HEK293 (cell line): ENCODE measurements around the gene SULT1A3.
A peak's percentile ranks its signal among the peaks of the same experiment; 100 is the strongest.

ENCODE experiments used
- CTCF ChIA-PET: fragments of 350-600 bp; formaldehyde crosslinking; extraction: SDS; loops from one replicate; lab custom pipeline; 2021; ENCODE audit warnings: antibody characterized with exemption; lab: Yijun Ruan, JAX
- POLR2A ChIA-PET: fragments of 300-600 bp; formaldehyde crosslinking; extraction: SDS; loops from one replicate; lab custom pipeline; 2020; ENCODE audit warnings: antibody characterized with exemption, inconsistent platforms; lab: Yijun Ruan, JAX
- H3K27ac ChIP-seq: fragments of 200-500 bp; sonication (Bioruptor generic); 2 replicates; pipeline ENCODE4 v1.5.1; 2014; ENCODE audit warnings: low read depth, low read length, control low read depth, inconsistent platforms; ENCODE audit errors: extremely low read depth
- H3K36me3 ChIP-seq, 2 experiments: fragments of 200-500 bp in 1 of 2; sonication (Bioruptor generic) in 1 of 2; 1 replicate in 1 of 2; 2 replicates in 1 of 2; pipeline ENCODE4 v1.5.1; 2014 to 2017; ENCODE audit warnings: inconsistent platforms in 2 of 2, low read length in 2 of 2; ENCODE audit not compliant: control insufficient read depth in 2 of 2, insufficient read depth in 1 of 2
- H3K4me1 ChIP-seq: fragments of 200-500 bp; sonication (Bioruptor generic); 2 replicates; pipeline ENCODE4 v1.5.1; 2014; ENCODE audit warnings: mild to moderate bottlenecking, low read length, inconsistent platforms; ENCODE audit not compliant: control insufficient read depth, insufficient read depth
- H3K4me3 ChIP-seq: 2 replicates; pipeline ENCODE4 v1.5.1; 2011; ENCODE audit warnings: low read depth, mild to moderate bottlenecking, control low read depth, low read length, moderate library complexity
- H3K9me3 ChIP-seq: fragments of 200-500 bp; sonication (Bioruptor generic); 2 replicates; pipeline ENCODE4 v1.5.1; 2014; ENCODE audit warnings: low read depth, low read length, inconsistent platforms; ENCODE audit not compliant: control insufficient read depth, insufficient read depth
- BCL11B ChIP-seq: fragments of 450-650 bp; formaldehyde crosslinking; IDR thresholded peaks from 2 replicates; pipeline ENCODE4 v1.5.1; 2016; ENCODE audit warnings: low read depth, missing biosample characterization, missing genetic modification characterization
- GLIS2 ChIP-seq: fragments of 450-650 bp; formaldehyde crosslinking; IDR thresholded peaks from 2 replicates; pipeline ENCODE4 v1.5.1; 2016; ENCODE audit warnings: missing biosample characterization, missing genetic modification characterization
- KLF16 ChIP-seq: fragments of 450-650 bp; formaldehyde crosslinking; IDR thresholded peaks from 2 replicates; pipeline ENCODE4 v1.5.1; 2017; ENCODE audit warnings: missing biosample characterization, missing genetic modification characterization
- OSR2 ChIP-seq: fragments of 450-650 bp; formaldehyde crosslinking; IDR thresholded peaks from 2 replicates; pipeline ENCODE4 v1.5.1; 2016; ENCODE audit warnings: missing biosample characterization, missing genetic modification characterization
- REPIN1 ChIP-seq: fragments of 450-650 bp; formaldehyde crosslinking; IDR thresholded peaks from 2 replicates; pipeline ENCODE4 v1.5.1; 2017; ENCODE audit warnings: missing biosample characterization, missing genetic modification characterization, low read depth
- YY2 ChIP-seq: fragments of 450-650 bp; formaldehyde crosslinking; IDR thresholded peaks from 2 replicates; pipeline ENCODE4 v1.5.1; 2016; ENCODE audit warnings: missing biosample characterization, missing genetic modification characterization
- ZBTB17 ChIP-seq: fragments of 450-650 bp; formaldehyde crosslinking; IDR thresholded peaks from 2 replicates; pipeline ENCODE4 v1.5.1; 2016; ENCODE audit warnings: missing biosample characterization, missing genetic modification characterization
- ZFP69B ChIP-seq: fragments of 450-650 bp; formaldehyde crosslinking; IDR thresholded peaks from 2 replicates; pipeline ENCODE4 v1.5.1; 2016; ENCODE audit warnings: missing biosample characterization, missing genetic modification characterization
- ZNF112 ChIP-seq: fragments of 450-650 bp; formaldehyde crosslinking; IDR thresholded peaks from 2 replicates; pipeline ENCODE4 v1.5.0; 2017; ENCODE audit warnings: missing biosample characterization, missing genetic modification characterization
- ZNF157 ChIP-seq: fragments of 450-650 bp; formaldehyde crosslinking; IDR thresholded peaks from 2 replicates; pipeline ENCODE4 v1.5.1; 2016; ENCODE audit warnings: missing biosample characterization, missing genetic modification characterization
- ZNF16 ChIP-seq: fragments of 450-650 bp; formaldehyde crosslinking; IDR thresholded peaks from 2 replicates; pipeline ENCODE4 v1.5.1; 2016; ENCODE audit warnings: low read depth, missing biosample characterization, missing genetic modification characterization
- ZNF221 ChIP-seq: fragments of 450-650 bp; formaldehyde crosslinking; IDR thresholded peaks from 2 replicates; pipeline ENCODE4 v1.5.1; 2017; ENCODE audit warnings: missing biosample characterization, missing genetic modification characterization, borderline replicate concordance
- ZNF24 ChIP-seq: fragments of 450-650 bp; formaldehyde crosslinking; IDR thresholded peaks from 2 replicates; pipeline ENCODE4 v1.5.1; 2016; ENCODE audit warnings: missing biosample characterization, missing genetic modification characterization
- ZNF302 ChIP-seq: fragments of 450-650 bp; formaldehyde crosslinking; IDR thresholded peaks from 2 replicates; pipeline ENCODE4 v1.5.1; 2016; ENCODE audit warnings: missing biosample characterization, missing genetic modification characterization, low read depth
- ZNF416 ChIP-seq: fragments of 450-650 bp; formaldehyde crosslinking; IDR thresholded peaks from 2 replicates; pipeline ENCODE4 v1.5.1; 2016; ENCODE audit warnings: missing biosample characterization, missing genetic modification characterization
- ZNF510 ChIP-seq: fragments of 450-650 bp; formaldehyde crosslinking; IDR thresholded peaks from 2 replicates; pipeline ENCODE4 v1.5.1; 2018; ENCODE audit warnings: mild to moderate bottlenecking, missing genetic modification characterization, missing biosample characterization; ENCODE audit not compliant: insufficient replicate concordance
- ZNF544 ChIP-seq: fragments of 450-650 bp; formaldehyde crosslinking; IDR thresholded peaks from 2 replicates; pipeline ENCODE4 v1.5.0; 2017; ENCODE audit warnings: missing biosample characterization, missing genetic modification characterization
- ZNF600 ChIP-seq: fragments of 450-650 bp; formaldehyde crosslinking; IDR thresholded peaks from 2 replicates; pipeline ENCODE4 v1.5.1; 2016; ENCODE audit warnings: missing biosample characterization, missing genetic modification characterization
- ZNF624 ChIP-seq: fragments of 450-650 bp; formaldehyde crosslinking; IDR thresholded peaks from 2 replicates; pipeline ENCODE4 v1.5.1; 2017; ENCODE audit warnings: missing biosample characterization, missing genetic modification characterization
- ZNF629 ChIP-seq: fragments of 450-650 bp; formaldehyde crosslinking; IDR thresholded peaks from 2 replicates; pipeline ENCODE4 v1.5.1; 2017; ENCODE audit warnings: missing biosample characterization, missing genetic modification characterization
- ZNF654 ChIP-seq: fragments of 450-650 bp; formaldehyde crosslinking; IDR thresholded peaks from 2 replicates; pipeline ENCODE4 v1.5.1; 2016; ENCODE audit warnings: low read depth, missing biosample characterization, missing genetic modification characterization
- ZNF660 ChIP-seq: fragments of 450-650 bp; IDR thresholded peaks from 2 replicates; pipeline ENCODE4 v1.5.1; 2018; ENCODE audit warnings: missing biosample characterization, mild to moderate bottlenecking, missing genetic modification characterization
- ZNF664 ChIP-seq: fragments of 450-650 bp; formaldehyde crosslinking; IDR thresholded peaks from 2 replicates; pipeline ENCODE4 v1.5.1; 2016; ENCODE audit warnings: missing biosample characterization, missing genetic modification characterization
- ZNF707 ChIP-seq: fragments of 450-650 bp; formaldehyde crosslinking; IDR thresholded peaks from 2 replicates; pipeline ENCODE4 v1.5.1; 2016; ENCODE audit warnings: missing biosample characterization, missing genetic modification characterization
- ZNF830 ChIP-seq: fragments of 450-650 bp; IDR thresholded peaks from 2 replicates; pipeline ENCODE4 v1.5.0; 2018; ENCODE audit warnings: missing biosample characterization, missing genetic modification characterization, low read depth, mild to moderate bottlenecking, moderate library complexity
- ZNF843 ChIP-seq: fragments of 450-650 bp; formaldehyde crosslinking; IDR thresholded peaks from 2 replicates; pipeline ENCODE4 v1.5.1; 2016; ENCODE audit warnings: missing biosample characterization, missing genetic modification characterization
- TF ChIP-seq, protein P1 (sequence below): fragments of 450-650 bp; formaldehyde crosslinking; IDR thresholded peaks from 2 replicates; pipeline ENCODE4 v1.5.1; 2016; ENCODE audit warnings: missing biosample characterization, missing genetic modification characterization
- TF ChIP-seq, protein P2 (sequence below): fragments of 450-650 bp; formaldehyde crosslinking; IDR thresholded peaks from 2 replicates; pipeline ENCODE4 v1.5.1; 2016; ENCODE audit warnings: missing biosample characterization, missing genetic modification characterization
- TF ChIP-seq, protein P3 (sequence below): fragments of 450-650 bp; formaldehyde crosslinking; IDR thresholded peaks from 2 replicates; pipeline ENCODE4 v1.5.1; 2016; ENCODE audit warnings: missing biosample characterization, missing genetic modification characterization

SULT1A3 gene

DNA sequence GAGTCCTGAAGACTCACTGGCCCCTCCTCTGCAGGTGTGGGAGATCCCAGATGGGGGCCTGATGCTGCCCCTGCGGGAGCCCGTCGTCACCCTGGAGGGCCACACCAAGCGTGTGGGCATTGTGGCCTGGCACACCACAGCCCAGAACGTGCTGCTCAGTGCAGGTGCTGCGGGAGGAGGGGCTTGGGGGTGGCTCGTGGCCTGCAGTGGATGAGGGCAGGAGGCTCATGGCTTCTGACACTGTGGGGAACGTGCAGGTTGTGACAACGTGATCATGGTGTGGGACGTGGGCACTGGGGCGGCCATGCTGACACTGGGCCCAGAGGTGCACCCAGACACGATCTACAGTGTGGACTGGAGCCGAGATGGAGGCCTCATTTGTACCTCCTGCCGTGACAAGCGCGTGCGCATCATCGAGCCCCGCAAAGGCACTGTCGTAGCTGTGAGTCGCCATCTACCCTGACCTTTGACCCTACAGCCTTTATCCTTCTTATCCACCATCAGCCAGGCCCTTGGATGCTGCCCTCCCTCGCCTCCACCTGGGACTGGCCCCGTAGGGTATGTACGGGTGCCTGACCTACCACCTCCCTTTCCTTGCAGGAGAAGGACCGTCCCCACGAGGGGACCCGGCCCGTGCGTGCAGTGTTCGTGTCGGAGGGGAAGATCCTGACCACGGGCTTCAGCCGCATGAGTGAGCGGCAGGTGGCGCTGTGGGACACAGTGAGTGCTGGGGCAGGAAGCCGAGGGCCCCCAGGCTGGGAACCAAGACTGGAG lies 12.1 kb upstream of the SULT1A3 start (continued):
- TF ChIP-seq ZNF221 (tag by site-specific recombination) (0 out of 2 replicates have a peak, but pooled peaks have one; percentile 7), GLIS2 (tag by site-specific recombination) (0 out of 2 replicates have a peak, but pooled peaks have one; percentile 34), ZNF843 (0 out of 2 replicates have a peak, but pooled peaks have one; percentile 12), YY2 (tag by site-specific recombination) (peak; percentile 31; the same call in 1 of the 2 replicates), ZNF302 (tag by site-specific recombination) (0 out of 2 replicates have a peak, but pooled peaks have one; percentile 31), ZNF654 (peak; percentile 45), ZNF629 (tag by site-specific recombination) (0 out of 2 replicates have a peak, but pooled peaks have one; percentile 21), BCL11B (tag by site-specific recombination) (peak; percentile 91), ZNF600 (tag by site-specific recombination) (peak; percentile 96), REPIN1 (no peak), ZNF24 (tag by site-specific recombination) (no peak), ZNF16 (tag by site-specific recombination) (no peak), ZNF624 (tag by site-specific recombination) (no peak)
- TF ChIP-seq, protein P1, sequence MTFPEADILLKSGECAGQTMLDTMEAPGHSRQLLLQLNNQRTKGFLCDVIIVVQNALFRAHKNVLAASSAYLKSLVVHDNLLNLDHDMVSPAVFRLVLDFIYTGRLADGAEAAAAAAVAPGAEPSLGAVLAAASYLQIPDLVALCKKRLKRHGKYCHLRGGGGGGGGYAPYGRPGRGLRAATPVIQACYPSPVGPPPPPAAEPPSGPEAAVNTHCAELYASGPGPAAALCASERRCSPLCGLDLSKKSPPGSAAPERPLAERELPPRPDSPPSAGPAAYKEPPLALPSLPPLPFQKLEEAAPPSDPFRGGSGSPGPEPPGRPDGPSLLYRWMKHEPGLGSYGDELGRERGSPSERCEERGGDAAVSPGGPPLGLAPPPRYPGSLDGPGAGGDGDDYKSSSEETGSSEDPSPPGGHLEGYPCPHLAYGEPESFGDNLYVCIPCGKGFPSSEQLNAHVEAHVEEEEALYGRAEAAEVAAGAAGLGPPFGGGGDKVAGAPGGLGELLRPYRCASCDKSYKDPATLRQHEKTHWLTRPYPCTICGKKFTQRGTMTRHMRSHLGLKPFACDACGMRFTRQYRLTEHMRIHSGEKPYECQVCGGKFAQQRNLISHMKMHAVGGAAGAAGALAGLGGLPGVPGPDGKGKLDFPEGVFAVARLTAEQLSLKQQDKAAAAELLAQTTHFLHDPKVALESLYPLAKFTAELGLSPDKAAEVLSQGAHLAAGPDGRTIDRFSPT (tag by site-specific recombination): peak; percentile 65; the same call in 1 of the 2 replicates

DNA sequence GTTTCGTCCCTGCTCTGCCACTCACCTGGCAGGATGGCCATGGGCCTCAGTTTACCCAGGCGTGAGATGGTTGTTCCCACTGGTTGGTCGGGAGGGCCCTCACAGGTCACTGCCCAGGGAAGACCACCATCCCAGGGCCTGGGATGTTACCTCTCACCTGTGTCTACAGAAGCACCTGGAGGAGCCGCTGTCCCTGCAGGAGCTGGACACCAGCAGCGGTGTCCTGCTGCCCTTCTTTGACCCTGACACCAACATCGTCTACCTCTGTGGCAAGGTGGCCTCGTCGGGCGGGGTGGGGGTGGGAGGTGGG lies 11.5 kb upstream of the SULT1A3 start:
- TF ChIP-seq ZNF664 (tag by site-specific recombination) (no peak), ZNF600 (tag by site-specific recombination) (peak; percentile 64; the same call in 1 of the 2 replicates), OSR2 (tag by site-specific recombination) (0 out of 2 replicates have a peak, but pooled peaks have one; percentile 9), ZNF416 (no peak), ZBTB17 (tag by site-specific recombination) (0 out of 2 replicates have a peak, but pooled peaks have one; percentile 5), KLF16 (no peak)
- Histone ChIP-seq H3K27ac (no peak overlapping the region), H3K36me3 (peaks cover 0 to 15% of the 10 kb centered on the region in 2 experiments; a peak in 1 of 3 replicates), H3K4me1 (peaks cover 3% of the 10 kb centered on the region; the same call in 1 of the 2 replicates), H3K9me3 (no peaks in the 10 kb centered on the region), H3K4me3 (no peak overlapping the region)
- POLR2A ChIA-PET: no interaction called here
- CTCF ChIA-PET: no interaction called here

- ChIA-PET POLR2A (interaction anchor here (0.6 kb wide), 1 partner anchor 336 kb away, joined by 3 read pairs; no protein-coding TSS in a partner anchor), CTCF (no interaction called here)
- no peak overlapping the region for H3K27ac ChIP-seq
- no peaks in the 10 kb centered on the region for H3K9me3 ChIP-seq
- H3K36me3 ChIP-seq: peaks cover 0 to 15% of the 10 kb centered on the region in 2 experiments; a peak in 1 of 3 replicates
- no peak overlapping the region for H3K4me3 ChIP-seq
- peaks cover 3% of the 10 kb centered on the region; the same call in 1 of the 2 replicates for H3K4me1 ChIP-seq
- TF ChIP-seq, protein P2, sequence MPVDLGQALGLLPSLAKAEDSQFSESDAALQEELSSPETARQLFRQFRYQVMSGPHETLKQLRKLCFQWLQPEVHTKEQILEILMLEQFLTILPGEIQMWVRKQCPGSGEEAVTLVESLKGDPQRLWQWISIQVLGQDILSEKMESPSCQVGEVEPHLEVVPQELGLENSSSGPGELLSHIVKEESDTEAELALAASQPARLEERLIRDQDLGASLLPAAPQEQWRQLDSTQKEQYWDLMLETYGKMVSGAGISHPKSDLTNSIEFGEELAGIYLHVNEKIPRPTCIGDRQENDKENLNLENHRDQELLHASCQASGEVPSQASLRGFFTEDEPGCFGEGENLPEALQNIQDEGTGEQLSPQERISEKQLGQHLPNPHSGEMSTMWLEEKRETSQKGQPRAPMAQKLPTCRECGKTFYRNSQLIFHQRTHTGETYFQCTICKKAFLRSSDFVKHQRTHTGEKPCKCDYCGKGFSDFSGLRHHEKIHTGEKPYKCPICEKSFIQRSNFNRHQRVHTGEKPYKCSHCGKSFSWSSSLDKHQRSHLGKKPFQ (tag by site-specific recombination): no peak
- no peak for TF ChIP-seq ZNF707 (tag by site-specific recombination)
- no peak for TF ChIP-seq ZNF112
- TF ChIP-seq ZNF544 (tag by site-specific recombination): no peak
- TF ChIP-seq ZNF830 (tag by site-specific recombination): no peak
- TF ChIP-seq, protein P3, sequence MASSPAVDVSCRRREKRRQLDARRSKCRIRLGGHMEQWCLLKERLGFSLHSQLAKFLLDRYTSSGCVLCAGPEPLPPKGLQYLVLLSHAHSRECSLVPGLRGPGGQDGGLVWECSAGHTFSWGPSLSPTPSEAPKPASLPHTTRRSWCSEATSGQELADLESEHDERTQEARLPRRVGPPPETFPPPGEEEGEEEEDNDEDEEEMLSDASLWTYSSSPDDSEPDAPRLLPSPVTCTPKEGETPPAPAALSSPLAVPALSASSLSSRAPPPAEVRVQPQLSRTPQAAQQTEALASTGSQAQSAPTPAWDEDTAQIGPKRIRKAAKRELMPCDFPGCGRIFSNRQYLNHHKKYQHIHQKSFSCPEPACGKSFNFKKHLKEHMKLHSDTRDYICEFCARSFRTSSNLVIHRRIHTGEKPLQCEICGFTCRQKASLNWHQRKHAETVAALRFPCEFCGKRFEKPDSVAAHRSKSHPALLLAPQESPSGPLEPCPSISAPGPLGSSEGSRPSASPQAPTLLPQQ (tag by site-specific recombination): peak; percentile 55; the same call in 1 of the 2 replicates
- TF ChIP-seq ZNF660 (tag by site-specific recombination): no peak
- no peak for TF ChIP-seq ZNF510
- peak; percentile 21; the same call in 1 of the 2 replicates for TF ChIP-seq ZFP69B (tag by site-specific recombination)
- no peak for TF ChIP-seq ZNF157 (tag by site-specific recombination)
These were observed 11.0 kb upstream of the SULT1A3 start for GRCh38 chr16:30187971-30188561.
